Epithelial cell of proximal tubule (primary cell): ENCODE measurements around the gene CDH24. TPM values are rescaled to one million over a fixed set of nuclear protein-coding genes. Genes with fewer than 3 reads are reported as not detected.
A peak's percentile ranks its signal among the peaks of the same experiment; 100 is the strongest.

Experiments used
- DNase-seq: peaks from one replicate; pipeline ENCODE4 v3.0.0-alpha.2; 2011; ENCODE audit warnings: low read depth
- H3K4me3 ChIP-seq: 2 replicates; pipeline ENCODE4 v1.5.1; 2011; ENCODE audit warnings: low read depth, mild to moderate bottlenecking, low read length
- CTCF ChIP-seq: conservative IDR thresholded peaks from 2 replicates; pipeline ENCODE4 v1.5.1; 2012; ENCODE audit warnings: low read depth, mild to moderate bottlenecking, low read length
- total RNA-seq: library from RNA; depleted of rRNA; stranded (reverse); fragments of >200 nt; gene quantifications from 2 replicates; pipeline ENCODE4 v1.2.3, GENCODE V29; 2015

CDH24 gene
- total RNA-seq, 1 donor from 2014 or later, result 17.7 TPM

DNA sequence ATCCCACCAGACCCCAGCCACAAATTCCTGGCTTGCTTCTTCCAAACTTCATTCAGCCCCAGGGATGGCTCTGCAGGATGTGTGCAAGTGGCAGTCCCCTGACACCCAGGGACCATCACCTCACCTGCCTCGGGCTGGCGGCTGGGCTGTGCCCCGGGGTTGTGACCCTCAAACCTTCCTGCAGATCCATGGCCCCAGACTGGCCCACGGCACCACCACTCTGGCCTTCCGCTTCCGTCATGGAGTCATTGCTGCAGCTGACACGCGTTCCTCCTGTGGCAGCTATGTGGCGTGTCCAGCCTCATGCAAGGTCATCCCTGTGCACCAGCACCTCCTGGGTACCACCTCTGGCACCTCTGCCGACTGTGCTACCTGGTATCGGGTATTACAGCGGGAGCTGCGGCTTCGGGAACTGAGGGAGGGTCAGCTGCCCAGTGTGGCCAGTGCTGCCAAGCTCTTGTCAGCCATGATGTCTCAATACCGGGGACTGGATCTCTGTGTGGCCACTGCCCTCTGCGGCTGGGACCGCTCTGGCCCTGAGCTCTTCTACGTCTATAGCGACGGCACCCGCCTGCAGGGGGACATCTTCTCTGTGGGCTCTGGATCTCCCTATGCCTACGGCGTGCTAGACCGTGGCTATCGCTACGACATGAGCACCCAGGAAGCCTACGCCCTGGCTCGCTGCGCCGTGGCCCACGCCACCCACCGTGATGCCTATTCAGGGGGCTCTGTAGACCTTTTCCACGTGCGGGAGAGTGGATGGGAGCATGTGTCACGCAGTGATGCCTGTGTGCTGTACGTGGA is 15.0 kb downstream of the CDH24 start, which contains the start of gene PSMB11:
PSMB11 (plus strand) TSS at position 51 of the 804 bp plus-strand sequence; CDS start at position 65, 14 bp downstream.
- no peak for DNase-seq
- no peak within 1 kb of the TSS for H3K4me3 ChIP-seq
- TF ChIP-seq CTCF, result no peak

- no peak for TF ChIP-seq CTCF
- no peak overlapping the region for H3K4me3 ChIP-seq
- DNase-seq, result no peak
Observed at GRCh38 chr14:23041729-23042128, 15.6 kb downstream of the CDH24 start.

- H3K4me3 ChIP-seq, result no peak overlapping the region
- DNase-seq, result no peak
- no peak for TF ChIP-seq CTCF
Observed at GRCh38 chr14:23040100-23040499, 17.2 kb downstream of the CDH24 start.

GRCh38 chr14:23035303-23036144 is 21.8 kb downstream of the CDH24 start:
- no peak for DNase-seq
- TF ChIP-seq CTCF, result no peak
- peak overlapping the region; percentile 88 for H3K4me3 ChIP-seq

DNA sequence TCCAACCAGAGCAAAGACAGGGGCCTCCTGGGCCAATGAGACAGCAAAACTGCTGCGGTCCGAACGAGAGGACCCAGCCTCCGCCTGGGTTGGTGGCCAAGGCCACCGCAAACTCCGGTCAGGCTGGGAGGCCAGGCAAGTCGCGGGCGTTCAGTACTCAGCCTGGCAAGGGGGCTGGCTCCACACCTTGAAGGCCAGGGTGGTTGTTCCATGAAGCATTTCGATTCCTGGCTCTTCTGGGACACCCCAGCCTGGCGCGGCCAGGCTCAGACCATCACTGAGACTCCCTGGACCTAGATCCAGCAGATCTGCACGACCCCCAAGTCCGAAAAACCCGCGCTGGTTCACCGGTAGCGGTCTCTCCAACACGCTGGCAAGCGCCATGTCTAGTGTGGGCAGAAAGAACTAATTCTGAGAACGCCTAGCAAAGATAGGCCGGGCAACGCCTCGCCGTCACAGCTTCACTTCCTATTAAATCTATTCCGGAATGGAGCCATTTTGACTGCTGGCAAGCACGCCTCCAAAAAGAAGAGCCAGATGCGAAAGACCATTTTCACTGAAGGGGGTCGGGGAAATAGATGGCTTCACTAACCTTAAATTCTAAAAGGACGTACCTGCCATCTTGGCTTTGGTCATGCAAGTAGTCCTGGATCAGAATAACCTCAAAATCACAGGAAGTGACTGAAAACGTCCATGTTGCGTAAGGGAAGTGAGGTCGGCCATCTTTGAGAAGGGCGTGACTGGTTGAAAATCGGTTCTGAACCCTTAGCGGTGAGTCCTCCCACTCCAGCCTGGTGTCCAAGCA is 22.6 kb downstream of the CDH24 start, which contains the start of gene PSMB5:
PSMB5 (minus strand) TSS at position 403 of the 805 bp plus-strand sequence; CDS start at position 384, 19 bp downstream.
- DNase-seq, result peak; percentile 93
- peak within 1 kb of the TSS; percentile 88 for H3K4me3 ChIP-seq
- no peak for TF ChIP-seq CTCF

DNA sequence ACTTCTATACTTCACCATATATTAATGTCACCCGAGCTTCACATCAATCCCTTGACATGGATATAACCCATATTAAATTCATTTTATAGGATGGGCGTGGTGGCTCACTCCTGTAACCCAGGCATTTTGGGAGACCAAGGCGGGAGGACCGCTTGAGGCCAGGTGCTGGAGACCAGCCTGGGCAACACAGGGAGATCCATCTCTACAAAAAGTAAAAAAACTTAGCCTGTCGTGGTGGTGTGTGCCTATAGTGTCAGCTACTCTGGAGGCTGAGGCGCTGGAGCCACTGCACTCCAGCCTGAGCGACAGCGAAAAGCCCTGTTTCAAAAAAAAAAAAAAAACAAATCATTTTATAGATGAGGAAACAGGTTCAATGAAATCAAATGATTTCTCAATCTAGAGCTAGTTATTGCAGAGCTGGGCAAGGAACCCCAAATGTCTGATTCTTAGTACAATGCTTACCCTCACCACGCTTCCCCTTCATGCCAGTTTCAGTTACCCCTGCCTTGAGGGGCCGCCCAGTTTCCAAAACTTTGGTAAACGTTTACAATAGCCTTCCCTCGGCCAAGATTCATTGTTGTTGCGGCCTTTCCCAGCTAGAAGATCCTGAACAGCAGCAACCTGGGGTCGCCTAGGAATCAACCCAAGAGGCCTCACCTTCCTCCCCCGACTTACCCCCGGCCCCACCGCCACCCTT is 23.4 kb downstream of the CDH24 start:
- peak overlapping the region; percentile 88 for H3K4me3 ChIP-seq
- DNase-seq, result no peak
- no peak for TF ChIP-seq CTCF
